GM23338 (cell line): ENCODE measurements around the gene CTNNA1. TPM values are rescaled to one million over a fixed set of nuclear protein-coding genes. Genes with fewer than 3 reads are reported as not detected.

Experiments used
- ATAC-seq: fragments of 200-7000 bp; cut with Tn5 transposase; 3 replicates; pipeline ENCODE4 v1.9.1; 2020
- DNase-seq: peaks from one replicate; pipeline ENCODE4 v3.0.0-alpha.2; 2015; ENCODE audit warnings: low spot score
- H2AFZ ChIP-seq: fragments of 200-600 bp; sonication (generic); 2 replicates; pipeline ENCODE4 v1.8.0; 2016; ENCODE audit warnings: antibody characterized with exemption, mild to moderate bottlenecking, moderate library complexity
- H3F3A ChIP-seq: fragments of 200-600 bp; sonication (generic); replicated peaks from 2 replicates; pipeline ENCODE4 v1.8.0; 2017; ENCODE audit warnings: antibody characterized with exemption, mixed run types, low read depth
- H3K27ac ChIP-seq: fragments of 200-600 bp; sonication (generic); 2 replicates; pipeline ENCODE4 v1.6.1; 2016; ENCODE audit warnings: low read depth
- H3K27me3 ChIP-seq: fragments of 200-600 bp; sonication (generic); 2 replicates; pipeline ENCODE4 v1.8.0; 2016; ENCODE audit warnings: mild to moderate bottlenecking, mixed run types, moderate library complexity; ENCODE audit not compliant: insufficient read depth
- H3K36me3 ChIP-seq: fragments of 200-600 bp; sonication (generic); 2 replicates; pipeline ENCODE4 v1.8.0; 2016; ENCODE audit warnings: mild to moderate bottlenecking; ENCODE audit not compliant: insufficient read depth
- H3K4me1 ChIP-seq: fragments of 200-600 bp; sonication (generic); 2 replicates; pipeline ENCODE4 v1.8.0; 2016; ENCODE audit warnings: mild to moderate bottlenecking, moderate library complexity; ENCODE audit not compliant: insufficient read depth
- H3K4me2 ChIP-seq: fragments of 200-600 bp; sonication (generic); 2 replicates; pipeline ENCODE4 v1.7.1; 2017; ENCODE audit warnings: mixed run types
- H3K4me3 ChIP-seq: fragments of 200-600 bp; sonication (generic); 2 replicates; pipeline ENCODE4 v1.6.1; 2016; ENCODE audit warnings: mixed run types
- H3K79me2 ChIP-seq: fragments of 200-600 bp; sonication (generic); replicated peaks from 2 replicates; pipeline ENCODE4 v1.8.0; 2017; ENCODE audit warnings: mild to moderate bottlenecking; ENCODE audit not compliant: insufficient read depth
- H3K9me2 ChIP-seq: fragments of 200-600 bp; sonication (generic); 2 replicates; pipeline ENCODE4 v1.8.0; 2017; ENCODE audit not compliant: insufficient read depth
- H4K20me1 ChIP-seq: fragments of 200-600 bp; sonication (generic); replicated peaks from 2 replicates; pipeline ENCODE4 v1.8.0; 2017; ENCODE audit warnings: mild to moderate bottlenecking; ENCODE audit not compliant: insufficient read depth
- H3K27ac Mint-ChIP-seq: 2 replicates; pipeline ENCODE4 v1.8.0; 2020; ENCODE audit warnings: inconsistent platforms, mild to moderate bottlenecking, moderate library complexity, mixed read lengths
- H3K27me3 Mint-ChIP-seq: 3 replicates; pipeline ENCODE4 v1.8.0; 2022; ENCODE audit warnings: low read depth, mild to moderate bottlenecking, moderate library complexity, mixed read lengths, inconsistent platforms; ENCODE audit not compliant: insufficient read depth, poor library complexity
- H3K36me3 Mint-ChIP-seq: 3 replicates; pipeline ENCODE4 v1.8.0; 2021; ENCODE audit warnings: low read depth, mild to moderate bottlenecking, inconsistent platforms, moderate library complexity, mixed read lengths
- H3K4me1 Mint-ChIP-seq: 3 replicates; pipeline ENCODE4 v1.8.0; 2020; ENCODE audit warnings: mild to moderate bottlenecking, inconsistent platforms, mixed read lengths
- H3K4me3 Mint-ChIP-seq: 3 replicates; pipeline ENCODE4 v1.8.0; 2021; ENCODE audit warnings: moderate library complexity, mild to moderate bottlenecking, inconsistent platforms, mixed read lengths
- H3K9me3 Mint-ChIP-seq: 3 replicates; pipeline ENCODE4 v1.8.0; 2020; ENCODE audit warnings: moderate library complexity, mild to moderate bottlenecking, inconsistent platforms, mixed read lengths
- EZH2 ChIP-seq: fragments of 200-600 bp; sonication (generic); IDR thresholded peaks from one replicate; pipeline ENCODE4 v1.8.0; 2017; ENCODE audit warnings: antibody characterized with exemption, mild to moderate bottlenecking, low read depth; ENCODE audit not compliant: unreplicated experiment
- EZH2phosphoT487 ChIP-seq: fragments of 200-600 bp; sonication (generic); IDR thresholded peaks from one replicate; pipeline ENCODE4 v1.8.1; 2018; ENCODE audit warnings: antibody characterized with exemption; ENCODE audit not compliant: unreplicated experiment
- JUNB ChIP-seq: IDR thresholded peaks from one replicate; pipeline ENCODE4 v1.6.1; 2016; ENCODE audit warnings: antibody characterized with exemption; ENCODE audit not compliant: unreplicated experiment
- NANOG ChIP-seq: IDR thresholded peaks from 2 replicates; pipeline ENCODE4 v1.6.1; 2016; ENCODE audit warnings: antibody characterized with exemption, borderline replicate concordance
- REST ChIP-seq: IDR thresholded peaks from one replicate; pipeline ENCODE4 v1.6.1; 2018; ENCODE audit warnings: antibody characterized with exemption; ENCODE audit not compliant: unreplicated experiment
- ZNF114 ChIP-seq: fragments of 250-450 bp; sonication (Bioruptor Pico); IDR thresholded peaks from 2 replicates; pipeline ENCODE4 v1.5.0; 2020; ENCODE audit warnings: mild to moderate bottlenecking, moderate library complexity
- ZNF331 ChIP-seq: fragments of 250-450 bp; sonication (Bioruptor Pico); IDR thresholded peaks from 2 replicates; pipeline ENCODE4 v1.5.0; 2020; ENCODE audit warnings: low read depth, mild to moderate bottlenecking, moderate library complexity
- polyA plus RNA-seq: library from polyadenylated mRNA; unstranded; fragments of >200 nt; fragmentation: Nextera tagmentation; extraction: Ambion mirVana; gene quantifications from 2 replicates; pipeline ENCODE4 v1.2.1, GENCODE V29; 2016
- total RNA-seq: library from RNA; depleted of rRNA; stranded (reverse); fragments of >200 nt; shearing (Covaris generic); gene quantifications from 2 replicates; pipeline ENCODE4 v1.2.3, GENCODE V29; 2014
- TF ChIP-seq, protein P1 (sequence below): fragments of 250-450 bp; sonication (Bioruptor Pico); IDR thresholded peaks from 2 replicates; pipeline ENCODE4 v1.5.0; 2020; ENCODE audit warnings: mild to moderate bottlenecking, moderate library complexity

CTNNA1 gene
- total and polyA plus RNA-seq, 2 experiments from 2014 or later, result 111 to 348 TPM

DNA sequence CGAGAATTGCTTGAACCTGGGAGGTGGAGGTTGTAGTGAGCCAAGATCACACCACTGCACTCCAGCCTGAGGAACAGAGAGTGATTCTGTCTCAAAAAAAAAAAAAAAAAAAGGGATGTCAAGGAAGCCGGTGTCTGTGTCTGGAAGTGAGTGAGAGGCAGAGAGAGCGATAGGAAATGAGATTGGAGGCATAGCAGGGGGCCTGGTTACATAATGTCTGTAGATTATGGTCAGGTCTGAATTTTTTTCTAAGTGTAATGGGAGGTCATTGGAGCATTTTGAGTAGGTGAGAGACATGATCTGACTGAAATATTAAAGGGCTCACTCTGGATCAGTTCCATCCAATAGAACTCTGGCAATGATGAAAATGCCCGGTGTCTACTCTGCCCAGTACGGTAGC is 40.4 kb upstream of the CTNNA1 start:
- no peak overlapping the region for H3K27ac Mint-ChIP-seq

More for the DNA sequence above, 40.4 kb upstream of the CTNNA1 start:
- Mint-ChIP-seq H3K36me3 (no peaks in the 10 kb centered on the region), H3K9me3 (no peaks in the 10 kb centered on the region), H3K4me1 (peaks cover 33% of the 10 kb centered on the region), H3K27me3 (peaks cover 3% of the 10 kb centered on the region), H3K4me3 (no peak overlapping the region)
- H3F3A ChIP-seq, result peaks cover 3% of the 10 kb centered on the region; the same call in 1 of the 2 replicates
- H3K4me2 ChIP-seq, result no peak overlapping the region
- H3K4me1 ChIP-seq, result peaks cover 33% of the 10 kb centered on the region
- H3K79me2 ChIP-seq, result no peaks in the 10 kb centered on the region
- no peak overlapping the region for H3K27ac ChIP-seq
- no peaks in the 10 kb centered on the region for H3K9me2 ChIP-seq
- ATAC-seq (no peak), DNase-seq (no peak)
- no peaks in the 10 kb centered on the region for H3K36me3 ChIP-seq
- no peak overlapping the region for H3K4me3 ChIP-seq
- TF ChIP-seq JUNB (no peak), EZH2phosphoT487 (no peak), NANOG (no peak), ZNF114 (no peak), ZNF331 (no peak), REST (no peak), EZH2 (no peak)
- TF ChIP-seq, protein P1, sequence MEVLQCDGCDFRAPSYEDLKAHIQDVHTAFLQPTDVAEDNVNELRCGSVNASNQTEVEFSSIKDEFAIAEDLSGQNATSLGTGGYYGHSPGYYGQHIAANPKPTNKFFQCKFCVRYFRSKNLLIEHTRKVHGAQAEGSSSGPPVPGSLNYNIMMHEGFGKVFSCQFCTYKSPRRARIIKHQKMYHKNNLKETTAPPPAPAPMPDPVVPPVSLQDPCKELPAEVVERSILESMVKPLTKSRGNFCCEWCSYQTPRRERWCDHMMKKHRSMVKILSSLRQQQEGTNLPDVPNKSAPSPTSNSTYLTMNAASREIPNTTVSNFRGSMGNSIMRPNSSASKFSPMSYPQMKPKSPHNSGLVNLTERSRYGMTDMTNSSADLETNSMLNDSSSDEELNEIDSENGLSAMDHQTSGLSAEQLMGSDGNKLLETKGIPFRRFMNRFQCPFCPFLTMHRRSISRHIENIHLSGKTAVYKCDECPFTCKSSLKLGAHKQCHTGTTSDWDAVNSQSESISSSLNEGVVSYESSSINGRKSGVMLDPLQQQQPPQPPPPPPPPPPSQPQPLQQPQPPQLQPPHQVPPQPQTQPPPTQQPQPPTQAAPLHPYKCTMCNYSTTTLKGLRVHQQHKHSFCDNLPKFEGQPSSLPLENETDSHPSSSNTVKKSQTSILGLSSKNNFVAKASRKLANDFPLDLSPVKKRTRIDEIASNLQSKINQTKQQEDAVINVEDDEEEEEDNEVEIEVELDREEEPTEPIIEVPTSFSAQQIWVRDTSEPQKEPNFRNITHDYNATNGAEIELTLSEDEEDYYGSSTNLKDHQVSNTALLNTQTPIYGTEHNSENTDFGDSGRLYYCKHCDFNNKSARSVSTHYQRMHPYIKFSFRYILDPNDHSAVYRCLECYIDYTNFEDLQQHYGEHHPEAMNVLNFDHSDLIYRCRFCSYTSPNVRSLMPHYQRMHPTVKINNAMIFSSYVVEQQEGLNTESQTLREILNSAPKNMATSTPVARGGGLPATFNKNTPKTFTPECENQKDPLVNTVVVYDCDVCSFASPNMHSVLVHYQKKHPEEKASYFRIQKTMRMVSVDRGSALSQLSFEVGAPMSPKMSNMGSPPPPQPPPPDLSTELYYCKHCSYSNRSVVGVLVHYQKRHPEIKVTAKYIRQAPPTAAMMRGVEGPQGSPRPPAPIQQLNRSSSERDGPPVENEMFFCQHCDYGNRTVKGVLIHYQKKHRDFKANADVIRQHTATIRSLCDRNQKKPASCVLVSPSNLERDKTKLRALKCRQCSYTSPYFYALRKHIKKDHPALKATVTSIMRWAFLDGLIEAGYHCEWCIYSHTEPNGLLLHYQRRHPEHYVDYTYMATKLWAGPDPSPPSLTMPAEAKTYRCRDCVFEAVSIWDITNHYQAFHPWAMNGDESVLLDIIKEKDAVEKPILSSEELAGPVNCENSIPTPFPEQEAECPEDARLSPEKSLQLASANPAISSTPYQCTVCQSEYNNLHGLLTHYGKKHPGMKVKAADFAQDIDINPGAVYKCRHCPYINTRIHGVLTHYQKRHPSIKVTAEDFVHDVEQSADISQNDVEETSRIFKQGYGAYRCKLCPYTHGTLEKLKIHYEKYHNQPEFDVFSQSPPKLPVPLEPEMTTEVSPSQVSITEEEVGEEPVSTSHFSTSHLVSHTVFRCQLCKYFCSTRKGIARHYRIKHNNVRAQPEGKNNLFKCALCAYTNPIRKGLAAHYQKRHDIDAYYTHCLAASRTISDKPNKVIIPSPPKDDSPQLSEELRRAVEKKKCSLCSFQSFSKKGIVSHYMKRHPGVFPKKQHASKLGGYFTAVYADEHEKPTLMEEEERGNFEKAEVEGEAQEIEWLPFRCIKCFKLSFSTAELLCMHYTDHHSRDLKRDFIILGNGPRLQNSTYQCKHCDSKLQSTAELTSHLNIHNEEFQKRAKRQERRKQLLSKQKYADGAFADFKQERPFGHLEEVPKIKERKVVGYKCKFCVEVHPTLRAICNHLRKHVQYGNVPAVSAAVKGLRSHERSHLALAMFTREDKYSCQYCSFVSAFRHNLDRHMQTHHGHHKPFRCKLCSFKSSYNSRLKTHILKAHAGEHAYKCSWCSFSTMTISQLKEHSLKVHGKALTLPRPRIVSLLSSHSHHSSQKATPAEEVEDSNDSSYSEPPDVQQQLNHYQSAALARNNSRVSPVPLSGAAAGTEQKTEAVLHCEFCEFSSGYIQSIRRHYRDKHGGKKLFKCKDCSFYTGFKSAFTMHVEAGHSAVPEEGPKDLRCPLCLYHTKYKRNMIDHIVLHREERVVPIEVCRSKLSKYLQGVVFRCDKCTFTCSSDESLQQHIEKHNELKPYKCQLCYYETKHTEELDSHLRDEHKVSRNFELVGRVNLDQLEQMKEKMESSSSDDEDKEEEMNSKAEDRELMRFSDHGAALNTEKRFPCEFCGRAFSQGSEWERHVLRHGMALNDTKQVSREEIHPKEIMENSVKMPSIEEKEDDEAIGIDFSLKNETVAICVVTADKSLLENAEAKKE, result no peak
- H4K20me1 ChIP-seq, result no peaks in the 10 kb centered on the region
- H3K27me3 ChIP-seq, result no peaks in the 10 kb centered on the region
- no peak overlapping the region for H2AFZ ChIP-seq
